Measurements from ENCODE around the gene RPS24. TPM values are rescaled to one million over a fixed set of nuclear protein-coding genes. Genes with fewer than 3 reads are reported as not detected.

RPS24 gene
- total and polyA plus RNA-seq, 9 of the 15 experiments (the other 6 are each of a cell fraction or from before 2014, with no cell fraction given): 1,947 to 7,307 (median 5,944) TPM

DNA sequence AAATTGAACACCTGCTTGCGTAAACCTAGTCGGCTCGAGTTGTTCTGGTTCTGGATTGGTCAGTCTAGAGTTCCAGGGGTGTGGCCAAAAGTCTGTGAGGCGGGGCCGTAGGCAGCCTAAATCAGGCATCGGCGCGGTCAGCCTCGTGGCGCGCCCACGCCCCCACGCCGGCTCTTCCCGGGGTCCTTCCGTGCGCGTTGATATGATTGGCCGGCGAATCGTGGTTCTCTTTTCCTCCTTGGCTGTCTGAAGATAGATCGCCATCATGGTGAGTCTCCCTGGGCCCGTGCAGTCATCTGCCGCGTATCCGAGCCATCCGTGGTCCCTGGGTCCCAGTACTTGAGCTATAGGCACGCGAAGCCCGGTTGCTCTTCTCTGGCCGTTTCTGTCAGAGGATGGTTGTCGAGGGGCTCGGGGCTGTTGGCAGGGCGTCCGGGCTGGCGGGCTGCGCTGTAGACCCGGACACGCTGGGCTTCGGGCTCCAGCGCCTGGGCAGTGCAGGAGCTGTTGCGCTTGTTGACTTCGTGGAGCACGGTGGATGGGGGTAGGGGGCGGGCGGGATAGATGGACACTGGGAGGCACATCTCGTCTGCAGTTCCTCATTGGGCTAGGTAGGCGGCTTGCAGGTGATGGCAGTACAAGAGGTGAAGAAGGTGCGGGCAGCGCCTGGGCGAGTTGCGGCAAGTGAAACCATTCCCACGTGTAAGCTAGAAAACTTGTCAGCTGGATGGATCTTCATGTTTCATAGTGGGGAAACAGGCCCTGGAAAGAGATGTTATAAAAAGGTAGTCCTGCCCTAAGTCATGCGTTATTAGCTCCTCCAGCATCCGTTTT is at the start of gene RPS24 (continued):
- TF ChIP-seq, protein P1, sequence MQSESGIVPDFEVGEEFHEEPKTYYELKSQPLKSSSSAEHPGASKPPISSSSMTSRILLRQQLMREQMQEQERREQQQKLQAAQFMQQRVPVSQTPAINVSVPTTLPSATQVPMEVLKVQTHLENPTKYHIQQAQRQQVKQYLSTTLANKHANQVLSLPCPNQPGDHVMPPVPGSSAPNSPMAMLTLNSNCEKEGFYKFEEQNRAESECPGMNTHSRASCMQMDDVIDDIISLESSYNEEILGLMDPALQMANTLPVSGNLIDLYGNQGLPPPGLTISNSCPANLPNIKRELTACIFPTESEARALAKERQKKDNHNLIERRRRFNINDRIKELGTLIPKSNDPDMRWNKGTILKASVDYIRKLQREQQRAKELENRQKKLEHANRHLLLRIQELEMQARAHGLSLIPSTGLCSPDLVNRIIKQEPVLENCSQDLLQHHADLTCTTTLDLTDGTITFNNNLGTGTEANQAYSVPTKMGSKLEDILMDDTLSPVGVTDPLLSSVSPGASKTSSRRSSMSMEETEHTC (IDR thresholded peaks at IDR 0.05): no peak
- TF ChIP-seq NFE2L1 (tag; IDR thresholded peaks at IDR 0.05; ENCODE audit: borderline replicate concordance, low read depth) (no peak), TEAD2 (tag; IDR thresholded peaks at IDR 0.05) (no peak), MTA3 (IDR thresholded peaks at IDR 0.05; ENCODE audit: borderline replicate concordance) (peak; percentile 96), PHF8 (IDR thresholded peaks at IDR 0.05; ENCODE audit: borderline replicate concordance, low read length) (peak; percentile 99), MEIS2 (IDR thresholded peaks at IDR 0.05; ENCODE audit: partially characterized antibody) (peak; percentile 54), TAF7 (tag; IDR thresholded peaks at IDR 0.05) (peak; percentile 100), EWSR1 (IDR thresholded peaks at IDR 0.05; ENCODE audit: borderline replicate concordance, low read depth, partially characterized antibody) (no peak)
- TF ChIP-seq, protein P2, sequence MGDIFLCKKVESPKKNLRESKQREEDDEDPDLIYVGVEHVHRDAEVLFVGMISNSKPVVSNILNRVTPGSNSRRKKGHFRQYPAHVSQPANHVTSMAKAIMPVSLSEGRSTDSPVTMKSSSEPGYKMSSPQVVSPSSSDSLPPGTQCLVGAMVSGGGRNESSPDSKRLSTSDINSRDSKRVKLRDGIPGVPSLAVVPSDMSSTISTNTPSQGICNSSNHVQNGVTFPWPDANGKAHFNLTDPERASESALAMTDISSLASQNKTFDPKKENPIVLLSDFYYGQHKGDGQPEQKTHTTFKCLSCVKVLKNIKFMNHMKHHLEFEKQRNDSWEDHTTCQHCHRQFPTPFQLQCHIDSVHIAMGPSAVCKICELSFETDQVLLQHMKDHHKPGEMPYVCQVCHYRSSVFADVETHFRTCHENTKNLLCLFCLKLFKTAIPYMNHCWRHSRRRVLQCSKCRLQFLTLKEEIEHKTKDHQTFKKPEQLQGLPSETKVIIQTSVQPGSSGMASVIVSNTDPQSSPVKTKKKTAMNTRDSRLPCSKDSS (IDR thresholded peaks at IDR 0.05; ENCODE audit: low read depth, partially characterized antibody): no peak
- TF ChIP-seq, protein P3, sequence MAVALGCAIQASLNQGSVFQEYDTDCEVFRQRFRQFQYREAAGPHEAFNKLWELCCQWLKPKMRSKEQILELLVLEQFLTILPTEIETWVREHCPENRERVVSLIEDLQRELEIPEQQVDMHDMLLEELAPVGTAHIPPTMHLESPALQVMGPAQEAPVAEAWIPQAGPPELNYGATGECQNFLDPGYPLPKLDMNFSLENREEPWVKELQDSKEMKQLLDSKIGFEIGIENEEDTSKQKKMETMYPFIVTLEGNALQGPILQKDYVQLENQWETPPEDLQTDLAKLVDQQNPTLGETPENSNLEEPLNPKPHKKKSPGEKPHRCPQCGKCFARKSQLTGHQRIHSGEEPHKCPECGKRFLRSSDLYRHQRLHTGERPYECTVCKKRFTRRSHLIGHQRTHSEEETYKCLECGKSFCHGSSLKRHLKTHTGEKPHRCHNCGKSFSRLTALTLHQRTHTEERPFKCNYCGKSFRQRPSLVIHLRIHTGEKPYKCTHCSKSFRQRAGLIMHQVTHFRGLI (CRISPR knock-in tag; IDR thresholded peaks at IDR 0.05): no peak
- TF ChIP-seq, protein P4, sequence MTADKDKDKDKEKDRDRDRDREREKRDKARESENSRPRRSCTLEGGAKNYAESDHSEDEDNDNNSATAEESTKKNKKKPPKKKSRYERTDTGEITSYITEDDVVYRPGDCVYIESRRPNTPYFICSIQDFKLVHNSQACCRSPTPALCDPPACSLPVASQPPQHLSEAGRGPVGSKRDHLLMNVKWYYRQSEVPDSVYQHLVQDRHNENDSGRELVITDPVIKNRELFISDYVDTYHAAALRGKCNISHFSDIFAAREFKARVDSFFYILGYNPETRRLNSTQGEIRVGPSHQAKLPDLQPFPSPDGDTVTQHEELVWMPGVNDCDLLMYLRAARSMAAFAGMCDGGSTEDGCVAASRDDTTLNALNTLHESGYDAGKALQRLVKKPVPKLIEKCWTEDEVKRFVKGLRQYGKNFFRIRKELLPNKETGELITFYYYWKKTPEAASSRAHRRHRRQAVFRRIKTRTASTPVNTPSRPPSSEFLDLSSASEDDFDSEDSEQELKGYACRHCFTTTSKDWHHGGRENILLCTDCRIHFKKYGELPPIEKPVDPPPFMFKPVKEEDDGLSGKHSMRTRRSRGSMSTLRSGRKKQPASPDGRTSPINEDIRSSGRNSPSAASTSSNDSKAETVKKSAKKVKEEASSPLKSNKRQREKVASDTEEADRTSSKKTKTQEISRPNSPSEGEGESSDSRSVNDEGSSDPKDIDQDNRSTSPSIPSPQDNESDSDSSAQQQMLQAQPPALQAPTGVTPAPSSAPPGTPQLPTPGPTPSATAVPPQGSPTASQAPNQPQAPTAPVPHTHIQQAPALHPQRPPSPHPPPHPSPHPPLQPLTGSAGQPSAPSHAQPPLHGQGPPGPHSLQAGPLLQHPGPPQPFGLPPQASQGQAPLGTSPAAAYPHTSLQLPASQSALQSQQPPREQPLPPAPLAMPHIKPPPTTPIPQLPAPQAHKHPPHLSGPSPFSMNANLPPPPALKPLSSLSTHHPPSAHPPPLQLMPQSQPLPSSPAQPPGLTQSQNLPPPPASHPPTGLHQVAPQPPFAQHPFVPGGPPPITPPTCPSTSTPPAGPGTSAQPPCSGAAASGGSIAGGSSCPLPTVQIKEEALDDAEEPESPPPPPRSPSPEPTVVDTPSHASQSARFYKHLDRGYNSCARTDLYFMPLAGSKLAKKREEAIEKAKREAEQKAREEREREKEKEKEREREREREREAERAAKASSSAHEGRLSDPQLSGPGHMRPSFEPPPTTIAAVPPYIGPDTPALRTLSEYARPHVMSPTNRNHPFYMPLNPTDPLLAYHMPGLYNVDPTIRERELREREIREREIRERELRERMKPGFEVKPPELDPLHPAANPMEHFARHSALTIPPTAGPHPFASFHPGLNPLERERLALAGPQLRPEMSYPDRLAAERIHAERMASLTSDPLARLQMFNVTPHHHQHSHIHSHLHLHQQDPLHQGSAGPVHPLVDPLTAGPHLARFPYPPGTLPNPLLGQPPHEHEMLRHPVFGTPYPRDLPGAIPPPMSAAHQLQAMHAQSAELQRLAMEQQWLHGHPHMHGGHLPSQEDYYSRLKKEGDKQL (CRISPR knock-in tag; IDR thresholded peaks at IDR 0.05; ENCODE audit: borderline replicate concordance): no peak
- TF ChIP-seq, protein P5, sequence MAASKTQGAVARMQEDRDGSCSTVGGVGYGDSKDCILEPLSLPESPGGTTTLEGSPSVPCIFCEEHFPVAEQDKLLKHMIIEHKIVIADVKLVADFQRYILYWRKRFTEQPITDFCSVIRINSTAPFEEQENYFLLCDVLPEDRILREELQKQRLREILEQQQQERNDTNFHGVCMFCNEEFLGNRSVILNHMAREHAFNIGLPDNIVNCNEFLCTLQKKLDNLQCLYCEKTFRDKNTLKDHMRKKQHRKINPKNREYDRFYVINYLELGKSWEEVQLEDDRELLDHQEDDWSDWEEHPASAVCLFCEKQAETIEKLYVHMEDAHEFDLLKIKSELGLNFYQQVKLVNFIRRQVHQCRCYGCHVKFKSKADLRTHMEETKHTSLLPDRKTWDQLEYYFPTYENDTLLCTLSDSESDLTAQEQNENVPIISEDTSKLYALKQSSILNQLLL (CRISPR knock-in tag; IDR thresholded peaks at IDR 0.05; ENCODE audit: borderline replicate concordance): no peak

All from K562 (cell line).